ENCODE data around the gene PDHX.

Gene PDHX

DNA sequence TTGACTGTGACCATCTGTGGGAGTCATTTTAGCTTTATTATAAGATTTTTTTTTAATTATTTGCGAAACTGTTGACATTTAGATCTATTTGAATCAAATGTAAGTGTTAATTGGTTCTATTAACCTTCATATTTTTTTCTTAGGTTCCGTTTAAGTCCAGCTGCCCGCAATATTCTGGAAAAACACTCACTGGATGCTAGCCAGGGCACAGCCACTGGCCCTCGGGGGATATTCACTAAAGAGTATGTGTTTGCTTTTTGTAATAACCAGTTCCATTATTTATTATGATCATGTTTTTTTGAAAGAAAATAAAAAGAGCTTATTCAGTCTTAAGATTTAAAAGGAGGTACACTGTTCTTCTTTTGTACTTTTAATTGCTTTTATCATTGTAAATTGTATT, 43.9 kb downstream of the PDHX start:
- peak; percentile 78 for DNase-seq

GRCh38 chr11:34962034-34962433, 45.6 kb downstream of the PDHX start:
- DNase-seq: no peak

DNA sequence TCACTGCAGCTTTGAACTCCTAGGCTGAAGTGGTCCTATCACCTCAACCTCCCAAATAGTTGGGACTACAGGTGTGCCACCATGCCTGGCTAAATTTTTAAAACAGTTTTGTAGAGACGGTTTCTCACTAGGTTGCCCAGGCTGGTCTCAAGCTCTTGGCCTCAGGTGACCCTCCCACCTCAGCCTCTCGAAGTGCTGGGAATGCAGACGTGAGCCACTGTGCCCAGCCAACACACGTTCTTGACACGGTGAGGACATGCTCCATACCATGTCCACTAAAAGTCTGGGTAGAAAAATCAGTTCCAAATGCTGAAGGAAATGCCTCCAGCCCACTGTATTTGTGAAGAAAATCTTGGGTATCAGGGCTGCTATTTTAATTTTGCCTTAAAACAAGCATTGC, 46.9 kb downstream of the PDHX start:
- DNase-seq: no peak

GRCh38 chr11:34964610-34965331, 48.4 kb downstream of the PDHX start:
- DNase-seq: no peak

GRCh38 chr11:34968862-34969261, 52.4 kb downstream of the PDHX start:
- DNase-seq: no peak

DNA sequence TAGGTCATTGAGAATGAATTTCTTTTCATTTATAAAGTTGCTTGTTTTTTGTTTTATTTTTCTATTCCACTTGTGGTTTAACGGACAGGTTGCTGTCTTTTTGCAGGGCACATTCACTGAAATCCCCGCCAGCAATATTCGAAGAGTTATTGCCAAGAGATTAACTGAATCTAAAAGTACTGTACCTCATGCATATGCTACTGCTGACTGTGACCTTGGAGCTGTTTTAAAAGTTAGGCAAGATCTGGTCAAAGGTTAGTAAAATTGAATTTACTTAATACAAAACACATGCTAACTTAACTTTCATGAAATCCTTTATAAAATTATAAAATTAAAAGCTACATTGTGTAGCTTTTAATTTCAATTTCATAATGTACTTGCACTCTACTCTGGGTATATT, 53.6 kb downstream of the PDHX start:
- no peak for DNase-seq

DNA sequence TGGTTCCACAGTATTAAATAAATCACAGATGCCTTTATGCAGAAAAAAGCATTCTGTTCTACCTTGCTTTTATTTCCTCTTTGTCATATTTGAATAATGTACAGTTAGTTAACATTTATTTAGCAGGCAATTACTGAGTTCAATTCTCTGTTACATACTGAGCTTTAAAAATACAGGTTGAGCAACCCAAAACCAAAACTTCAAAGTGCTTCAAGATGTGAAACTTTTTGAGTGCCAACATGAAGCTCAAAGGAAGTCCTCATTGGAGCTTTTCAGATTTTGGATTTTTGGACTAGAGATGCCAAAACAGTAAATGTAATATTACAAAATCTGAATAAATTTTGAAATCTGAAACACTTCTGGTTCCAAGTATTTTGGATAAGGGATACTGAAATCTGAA, 54.1 kb downstream of the PDHX start:
- DNase-seq: no peak

GRCh38 chr11:34971928-34972327, 55.5 kb downstream of the PDHX start:
- DNase-seq: no peak

GRCh38 chr11:34972366-34972765, 55.9 kb downstream of the PDHX start:
- no peak for DNase-seq

- no peak for DNase-seq
These were observed 56.5 kb downstream of the PDHX start for GRCh38 chr11:34972892-34973291.

DNA sequence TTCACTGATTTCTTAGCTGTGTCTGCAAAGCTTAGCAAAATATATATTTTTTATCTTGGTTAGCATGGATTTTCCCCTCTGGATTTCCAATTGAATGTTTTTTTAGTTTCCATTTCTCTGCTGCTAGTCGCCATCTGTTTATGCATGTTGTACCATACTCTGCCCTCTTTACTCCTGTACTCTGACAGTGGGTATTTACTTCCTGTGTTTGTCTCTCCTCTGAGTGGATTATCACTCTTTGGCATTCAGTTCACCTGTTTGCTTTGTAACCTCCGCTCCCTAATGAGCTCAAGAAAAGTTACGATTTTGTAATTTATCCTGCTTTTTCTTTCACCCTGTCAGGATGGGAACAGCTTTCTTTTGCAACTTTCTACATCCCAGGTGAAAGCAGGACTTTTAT, 59.1 kb downstream of the PDHX start:
- DNase-seq: no peak

DNA sequence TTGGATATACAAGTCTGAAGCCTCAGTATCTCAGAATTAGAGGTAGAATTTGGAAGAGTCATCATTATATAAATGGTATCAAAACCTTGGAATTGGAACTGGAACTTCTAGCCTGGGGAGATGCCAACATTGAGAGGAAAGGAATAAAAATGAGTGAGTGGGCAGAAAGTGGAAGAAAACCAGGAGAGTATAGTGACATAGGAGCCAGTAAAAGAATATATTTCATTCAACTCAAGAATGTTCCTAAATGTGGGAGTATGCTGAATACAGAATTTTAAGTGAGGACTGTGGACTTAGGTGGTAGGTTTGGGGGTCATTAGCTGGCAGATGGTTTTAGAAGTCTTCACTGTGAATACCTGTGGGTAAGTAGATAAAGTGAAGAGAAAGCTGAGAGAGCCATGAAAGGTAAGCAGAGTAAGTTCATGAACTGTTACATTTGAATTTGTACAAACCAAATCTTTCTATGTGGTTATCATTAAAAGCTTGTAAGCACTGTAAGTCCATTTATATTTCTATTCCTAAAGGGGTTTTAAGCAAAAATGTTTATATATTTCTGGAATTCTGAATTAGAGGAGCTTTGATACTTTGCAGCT, 60.2 kb downstream of the PDHX start:
- DNase-seq: no peak

- DNase-seq: no peak
These were observed 60.9 kb downstream of the PDHX start for GRCh38 chr11:34977089-34977912.

DNA sequence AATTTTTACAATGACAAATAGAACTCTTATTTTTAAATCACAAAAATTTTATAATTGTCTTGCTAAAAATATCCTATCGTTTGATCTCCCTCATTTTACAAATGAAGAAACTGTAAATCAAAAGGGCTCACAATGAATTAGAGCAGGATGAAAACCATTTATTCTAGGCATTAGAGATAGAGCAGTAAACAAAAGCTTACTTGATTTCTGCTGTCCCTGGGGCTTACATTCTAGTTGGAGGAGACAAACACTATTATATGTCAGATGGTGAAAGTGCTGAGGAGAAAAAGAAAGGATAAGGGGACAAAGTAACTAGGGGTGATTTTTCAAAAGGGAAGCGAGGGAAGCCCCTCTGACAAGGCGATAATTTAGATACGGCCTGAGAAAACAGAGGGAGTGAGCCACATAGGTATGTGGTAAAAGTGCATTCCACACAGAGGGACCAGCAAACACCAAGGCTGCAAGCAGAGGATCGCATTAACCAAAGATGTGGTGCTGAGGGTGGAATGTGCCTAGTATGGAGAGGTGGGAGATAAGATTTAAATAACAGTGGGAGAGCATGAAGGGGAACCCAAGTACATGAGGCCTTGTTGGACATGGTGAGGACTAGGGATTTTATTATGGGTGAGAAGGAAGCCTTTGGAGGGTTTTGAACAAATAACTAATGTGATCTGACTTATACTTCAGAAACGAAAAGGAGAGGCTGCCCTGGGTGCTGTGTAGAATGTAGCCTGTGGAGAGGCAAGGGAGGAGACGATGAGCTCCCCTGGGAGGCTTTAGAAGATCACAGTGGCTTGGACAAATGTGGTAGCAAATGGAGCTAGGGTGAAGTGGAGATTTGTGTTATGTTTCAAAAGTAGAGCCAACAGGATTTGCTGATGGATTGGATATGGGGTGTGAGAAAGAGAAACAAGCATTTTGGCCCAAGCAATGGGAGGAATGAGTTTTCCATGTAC, 62.1 kb downstream of the PDHX start:
- no peak for DNase-seq

DNA sequence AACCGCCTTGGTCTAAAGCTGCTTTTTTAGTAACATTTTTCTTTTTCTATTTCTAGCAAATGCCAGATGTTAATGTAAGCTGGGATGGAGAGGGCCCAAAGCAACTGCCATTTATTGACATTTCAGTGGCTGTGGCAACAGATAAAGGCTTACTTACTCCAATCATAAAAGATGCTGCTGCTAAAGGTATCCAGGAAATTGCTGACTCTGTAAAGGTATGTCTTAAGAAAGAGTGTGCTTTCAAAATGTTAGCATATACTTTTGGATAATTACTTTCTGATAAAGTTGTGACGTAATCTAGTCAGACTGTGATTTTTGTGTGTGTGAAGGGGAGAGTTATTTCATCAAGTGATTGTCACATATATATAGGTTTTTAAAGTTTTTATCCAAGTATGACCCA, 68.1 kb downstream of the PDHX start:
- no peak for DNase-seq

- DNase-seq: no peak
These were observed 70.6 kb downstream of the PDHX start for GRCh38 chr11:34986883-34987520.

DNA sequence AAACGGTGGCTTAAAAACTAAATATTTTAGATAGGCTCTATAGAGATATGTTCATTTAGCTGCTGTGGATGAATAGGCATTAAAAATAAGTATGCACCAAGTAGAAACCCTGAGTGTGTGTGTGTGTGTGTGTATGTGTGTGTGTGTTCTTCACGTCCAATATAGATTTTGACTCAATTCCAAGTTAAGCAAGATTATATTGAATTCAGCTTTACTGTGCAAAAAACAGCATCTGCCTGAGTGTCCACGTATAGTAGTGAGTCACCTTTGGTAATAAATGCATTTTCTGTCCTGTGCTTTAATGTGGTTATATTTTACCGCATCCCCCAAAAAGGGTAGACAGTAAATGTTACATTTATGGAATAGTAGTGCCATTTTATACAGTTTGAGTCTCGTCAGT, 71.2 kb downstream of the PDHX start:
- no peak for DNase-seq

GRCh38 chr11:34988294-34989255, 72.2 kb downstream of the PDHX start:
- no peak for DNase-seq

GRCh38 chr11:34990916-34991315, 74.5 kb downstream of the PDHX start:
- DNase-seq: no peak

GRCh38 chr11:34994854-34995253, 78.4 kb downstream of the PDHX start:
- DNase-seq: no peak

- no peak for DNase-seq
These were observed 80.5 kb downstream of the PDHX start for GRCh38 chr11:34996958-34997357.

All from NCI-H146 (cell line).